ENCODE measurements around the gene LMOD2. TPM values are rescaled to one million over a fixed set of nuclear protein-coding genes. Genes with fewer than 3 reads are reported as not detected.
A peak's percentile ranks its signal among the peaks of the same experiment; 100 is the strongest.

The LMOD2 gene
- total RNA-seq, 1 donor from 2014 or later, result not detected

DNA sequence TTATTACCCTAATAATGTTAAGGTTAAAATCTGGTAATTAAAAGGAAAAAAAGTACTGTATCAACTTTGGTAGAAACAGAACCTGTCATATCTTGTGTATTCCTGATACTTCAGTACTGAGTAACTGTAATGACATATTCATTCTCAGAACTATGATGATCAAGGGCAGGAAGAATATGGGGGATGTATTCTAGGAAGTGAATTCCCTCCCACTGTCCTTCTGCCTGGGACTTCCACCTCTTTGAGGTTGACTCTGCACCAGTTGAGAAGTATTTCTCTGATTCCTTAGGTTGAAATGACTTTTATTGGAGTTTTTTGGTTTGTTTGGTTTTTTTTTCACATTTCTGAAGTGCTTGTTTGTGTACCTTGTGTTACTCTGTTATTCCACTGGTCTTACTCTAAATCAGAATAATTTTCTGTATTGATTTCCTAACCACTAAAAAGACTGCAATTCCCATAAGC, 56.2 kb downstream of the LMOD2 start:
- no peak for DNase-seq (ENCODE audit: low spot score)
- TF ChIP-seq, protein P1, sequence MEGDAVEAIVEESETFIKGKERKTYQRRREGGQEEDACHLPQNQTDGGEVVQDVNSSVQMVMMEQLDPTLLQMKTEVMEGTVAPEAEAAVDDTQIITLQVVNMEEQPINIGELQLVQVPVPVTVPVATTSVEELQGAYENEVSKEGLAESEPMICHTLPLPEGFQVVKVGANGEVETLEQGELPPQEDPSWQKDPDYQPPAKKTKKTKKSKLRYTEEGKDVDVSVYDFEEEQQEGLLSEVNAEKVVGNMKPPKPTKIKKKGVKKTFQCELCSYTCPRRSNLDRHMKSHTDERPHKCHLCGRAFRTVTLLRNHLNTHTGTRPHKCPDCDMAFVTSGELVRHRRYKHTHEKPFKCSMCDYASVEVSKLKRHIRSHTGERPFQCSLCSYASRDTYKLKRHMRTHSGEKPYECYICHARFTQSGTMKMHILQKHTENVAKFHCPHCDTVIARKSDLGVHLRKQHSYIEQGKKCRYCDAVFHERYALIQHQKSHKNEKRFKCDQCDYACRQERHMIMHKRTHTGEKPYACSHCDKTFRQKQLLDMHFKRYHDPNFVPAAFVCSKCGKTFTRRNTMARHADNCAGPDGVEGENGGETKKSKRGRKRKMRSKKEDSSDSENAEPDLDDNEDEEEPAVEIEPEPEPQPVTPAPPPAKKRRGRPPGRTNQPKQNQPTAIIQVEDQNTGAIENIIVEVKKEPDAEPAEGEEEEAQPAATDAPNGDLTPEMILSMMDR (IDR thresholded peaks at IDR 0.05), result no peak
- Mint-ChIP-seq H3K9me3 (ENCODE audit: low read depth) (no peaks in the 10 kb centered on the region), H3K27ac (ENCODE audit: unreplicated experiment) (no peak overlapping the region), H3K27me3 (ENCODE audit: low read depth) (no peaks in the 10 kb centered on the region), H3K4me3 (ENCODE audit: unreplicated experiment) (no peak overlapping the region), H3K4me1 (ENCODE audit: low read depth) (peaks cover 52% of the 10 kb centered on the region), H3K36me3 (ENCODE audit: low read depth) (peaks cover 2% of the 10 kb centered on the region)

DNA sequence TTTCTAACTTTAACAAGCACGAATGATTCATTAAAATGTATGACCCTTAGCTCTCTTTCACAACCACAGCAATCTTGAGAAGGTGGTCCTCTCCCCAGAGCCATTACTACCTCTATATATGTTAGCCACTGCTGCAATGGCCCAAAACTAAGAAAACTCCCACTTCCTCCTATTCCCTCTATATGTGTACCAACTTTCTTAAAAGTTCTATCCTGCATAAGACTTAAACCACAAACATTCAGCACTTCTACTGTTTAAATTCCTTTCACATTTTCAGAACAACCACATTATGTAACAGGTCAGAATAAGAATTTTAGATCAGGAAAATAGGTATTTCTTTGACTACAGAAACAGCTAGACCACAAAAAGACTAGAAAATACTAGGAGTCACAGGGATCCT, 57.0 kb downstream of the LMOD2 start:
- no peak overlapping the region for H3K4me3 Mint-ChIP-seq (ENCODE audit: unreplicated experiment)
- peak overlapping the region; percentile 10 for H3K27ac Mint-ChIP-seq (ENCODE audit: unreplicated experiment)
- DNase-seq (ENCODE audit: low spot score), result no peak
- TF ChIP-seq, protein P1 (IDR thresholded peaks at IDR 0.05), result no peak
- H3K36me3 Mint-ChIP-seq (ENCODE audit: low read depth), result peaks cover 2% of the 10 kb centered on the region
- H3K9me3 Mint-ChIP-seq (ENCODE audit: low read depth), result no peaks in the 10 kb centered on the region
- no peaks in the 10 kb centered on the region for H3K27me3 Mint-ChIP-seq (ENCODE audit: low read depth)
- H3K4me1 Mint-ChIP-seq (ENCODE audit: low read depth), result peaks cover 52% of the 10 kb centered on the region

Other genes with a start within 250 kb of the LMOD2 start
- 0.36 to 1.2 TPM (median 0.37 TPM) in 3 replicates for gene IQUB, start 121.3 kb upstream of the LMOD2 start, total RNA-seq
- gene NDUFA5, start 98.0 kb upstream of the LMOD2 start, total RNA-seq, result 46.4 to 78.1 TPM (median 52.3 TPM) in 3 replicates
- gene ASB15, start 54.0 kb upstream of the LMOD2 start, total RNA-seq, result not detected in 3 replicates
- 24.1 to 35.5 TPM (median 34.2 TPM) in 3 replicates for gene WASL, start 93.1 kb downstream of the LMOD2 start, total RNA-seq
- gene HYAL4, start 189.3 kb downstream of the LMOD2 start, total RNA-seq, result not detected in 3 replicates